ENCODE results near the gene PPP4C. TPM values are rescaled to one million over a fixed set of nuclear protein-coding genes. Genes with fewer than 3 reads are reported as not detected.

Gene PPP4C
- total and polyA plus RNA-seq, 2 of the 8 experiments (the other 6 are each of a cell fraction or from before 2014, with no cell fraction given): 148 to 298 TPM

DNA sequence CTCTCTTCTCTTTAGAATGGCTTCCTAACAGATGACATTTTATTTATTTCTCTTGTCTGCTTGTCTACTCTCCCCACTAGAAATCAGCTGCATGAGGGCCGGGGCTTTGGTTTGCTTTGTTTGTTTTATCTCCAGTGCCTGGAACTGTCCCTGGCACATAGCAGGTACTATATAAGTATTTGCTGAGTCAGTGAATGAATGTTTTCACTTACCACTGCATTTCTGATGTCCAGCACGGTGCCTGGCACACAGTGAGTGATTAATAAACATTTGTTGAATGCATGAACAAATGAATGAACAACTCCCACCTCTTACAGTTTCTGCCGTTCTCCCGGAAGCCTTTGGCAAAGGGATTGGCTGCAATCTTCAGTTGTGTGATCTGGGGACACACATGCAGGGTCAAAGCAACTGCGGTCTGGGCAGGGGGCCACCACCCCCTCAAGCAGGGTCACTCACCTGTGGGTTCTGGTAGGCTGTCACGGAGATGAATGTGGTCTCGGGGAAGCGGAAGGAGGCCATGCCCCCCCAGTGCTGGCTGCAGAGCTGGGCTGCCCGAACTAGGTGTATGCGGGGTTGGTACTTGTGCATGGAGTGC, 12.5 kb downstream of the PPP4C start:
- no peak overlapping the region for H2BK20ac ChIP-seq (ENCODE audit: low read length)
- H3K27me3 ChIP-seq (replicated peaks in 1 of 4; ENCODE audit: control insufficient read depth in 3 of 4, extremely low read depth in 1 of 4, insufficient read depth in 3 of 4, low read length in 3 of 4): peaks cover 0 to 3% (median 0%) of the 10 kb centered on the region in 4 experiments; a peak in 1 of 7 replicates
- ChIA-PET CTCF (ENCODE audit: partially characterized antibody) (interaction anchor here (7.7 kb wide), 1 partner anchor 24 kb away, joined by 90 read pairs; the partner anchor contains the start of gene GDPD3), POLR2A (ENCODE audit: partially characterized antibody) (interaction anchor here (9.3 to 14.0 kb wide), 2 partner anchors 16 to 20 kb away, joined by 169 to 353 read pairs; partner anchors contain the start of genes ALDOA, GDPD3 and PPP4C)
- no peak overlapping the region for H3K4me2 ChIP-seq (ENCODE audit: insufficient read depth in 1 of 2, low read depth in 2 of 2, low read length in 2 of 2)
- H4K91ac ChIP-seq (replicated peaks; ENCODE audit: insufficient read length, low read length): no peak overlapping the region
- no peaks in the 10 kb centered on the region for H3K9me3 ChIP-seq (ENCODE audit: insufficient read depth in 2 of 2, low read depth in 1 of 2, low read length in 1 of 2)
- no peak overlapping the region for H3K18ac ChIP-seq (ENCODE audit: extremely low read depth, low read length)
- no peak for DNase-seq (ENCODE audit: low read depth in 1 of 2, low spot score in 2 of 2)
- no peak overlapping the region for H3K14ac ChIP-seq (ENCODE audit: insufficient read length)
- H3K23me2 ChIP-seq (ENCODE audit: low read depth, low read length): peaks cover 12% of the 10 kb centered on the region; the same call in 1 of the 2 replicates
- no peak overlapping the region for H3K56ac ChIP-seq (replicated peaks; ENCODE audit: insufficient read length, low read depth, low read length)
- H2BK120ac ChIP-seq (replicated peaks; ENCODE audit: low read depth, low read length): no peak overlapping the region
- H2BK5ac ChIP-seq (ENCODE audit: low read depth, low read length): 0 out of 2 replicates have a peak overlapping the region, but pooled peaks have one; percentile 16
- peaks cover 10 to 25% (median 18%) of the 10 kb centered on the region in 4 experiments for H3K36me3 ChIP-seq (ENCODE audit: control insufficient read depth in 2 of 4, insufficient read depth in 4 of 4, low read length in 3 of 4)
- H4K5ac ChIP-seq (ENCODE audit: insufficient read length, low read depth, low read length): no peak overlapping the region
- no peak for FAIRE-seq
- H3K79me1 ChIP-seq (ENCODE audit: low read depth, low read length): no peaks in the 10 kb centered on the region
- peaks cover 0 to 4% (median 3%) of the 10 kb centered on the region in 4 experiments; a peak in 4 of 7 replicates for H3K4me1 ChIP-seq (replicated peaks in 1 of 4; ENCODE audit: control insufficient read depth in 3 of 4, insufficient read depth in 4 of 4, low read length in 3 of 4)
- H4K20me1 ChIP-seq (replicated peaks in 1 of 2; ENCODE audit: control insufficient read depth in 1 of 2, insufficient read depth in 2 of 2, low read length in 2 of 2): peaks cover 3 to 8% of the 10 kb centered on the region in 2 experiments
- H3K79me2 ChIP-seq (ENCODE audit: control insufficient read depth in 1 of 2, insufficient read depth in 2 of 2, low read length in 2 of 2): no peaks in the 10 kb centered on the region
- H3K4ac ChIP-seq (replicated peaks; ENCODE audit: insufficient read length, low read depth, low read length): no peak overlapping the region
- H2BK15ac ChIP-seq (ENCODE audit: low read length): no peak overlapping the region
- H3K9ac ChIP-seq (replicated peaks in 1 of 4; ENCODE audit: extremely low read depth in 1 of 4, low read depth in 3 of 4, low read length in 3 of 4): no peak overlapping the region
- H4K8ac ChIP-seq (ENCODE audit: extremely low read depth, insufficient read depth, low read length): no peak overlapping the region
- no peak overlapping the region for H3K23ac ChIP-seq (ENCODE audit: insufficient read length)
- 90% methylated on average over 10 of the region's 10 CpGs; no CpG with 5 or more reads in 1 of the 2 experiments for WGBS, 2 experiments (ENCODE audit: extremely low coverage in 1 of 2, insufficient coverage in 1 of 2, insufficient read length in 1 of 2, insufficient replicate concordance in 2 of 2, low coverage in 1 of 2, low lambda C conversion rate in 2 of 2, missing lambda C conversion rate in 1 of 2)
- H3K27ac ChIP-seq (ENCODE audit: low read depth, low read length): no peak overlapping the region
- H2AFZ ChIP-seq (ENCODE audit: low read length): no peak overlapping the region
- no peak overlapping the region for H2BK12ac ChIP-seq (ENCODE audit: low read depth, low read length)
- TF ChIP-seq TAF1 (IDR thresholded peaks at IDR 0.05; ENCODE audit: low read depth, low read length) (no peak), NANOG (IDR thresholded peaks at IDR 0.05; ENCODE audit: insufficient read depth, low read depth, low read length, poor library complexity, severe bottlenecking) (no peak), SIX5 (IDR thresholded peaks at IDR 0.05; ENCODE audit: low read depth, low read length) (no peak), MAFK (IDR thresholded peaks at IDR 0.05; ENCODE audit: low read depth, low read length) (0 out of 2 replicates have a peak, but pooled peaks have one; percentile 30), RFX5 (IDR thresholded peaks at IDR 0.05; ENCODE audit: borderline replicate concordance, low read depth, low read length) (no peak), JUN (IDR thresholded peaks at IDR 0.05; ENCODE audit: low read depth, low read length) (no peak)
- TF ChIP-seq, protein P1, sequence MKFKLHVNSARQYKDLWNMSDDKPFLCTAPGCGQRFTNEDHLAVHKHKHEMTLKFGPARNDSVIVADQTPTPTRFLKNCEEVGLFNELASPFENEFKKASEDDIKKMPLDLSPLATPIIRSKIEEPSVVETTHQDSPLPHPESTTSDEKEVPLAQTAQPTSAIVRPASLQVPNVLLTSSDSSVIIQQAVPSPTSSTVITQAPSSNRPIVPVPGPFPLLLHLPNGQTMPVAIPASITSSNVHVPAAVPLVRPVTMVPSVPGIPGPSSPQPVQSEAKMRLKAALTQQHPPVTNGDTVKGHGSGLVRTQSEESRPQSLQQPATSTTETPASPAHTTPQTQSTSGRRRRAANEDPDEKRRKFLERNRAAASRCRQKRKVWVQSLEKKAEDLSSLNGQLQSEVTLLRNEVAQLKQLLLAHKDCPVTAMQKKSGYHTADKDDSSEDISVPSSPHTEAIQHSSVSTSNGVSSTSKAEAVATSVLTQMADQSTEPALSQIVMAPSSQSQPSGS (IDR thresholded peaks at IDR 0.05; ENCODE audit: low read length): no peak
- TF ChIP-seq, protein P2, sequence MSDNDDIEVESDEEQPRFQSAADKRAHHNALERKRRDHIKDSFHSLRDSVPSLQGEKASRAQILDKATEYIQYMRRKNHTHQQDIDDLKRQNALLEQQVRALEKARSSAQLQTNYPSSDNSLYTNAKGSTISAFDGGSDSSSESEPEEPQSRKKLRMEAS (IDR thresholded peaks at IDR 0.05): no peak
- no peak overlapping the region for H3K4me3 ChIP-seq (ENCODE audit: extremely low read depth in 1 of 4, insufficient read depth in 2 of 4, low read depth in 3 of 4, low read length in 4 of 4)
- 0 out of 2 replicates have a peak overlapping the region, but pooled peaks have one; percentile 24 for H2AK5ac ChIP-seq (ENCODE audit: low read depth, low read length)
